A549 treated with AZD9567 at 1 μM for 4 hours (cell line): ENCODE measurements around the gene NRDC. TPM values are rescaled to one million over a fixed set of nuclear protein-coding genes. Genes with fewer than 3 reads are reported as not detected.

Source experiments
- total RNA-seq: library from RNA; stranded (reverse); fragments of 200-300 nt; extraction: Qiagen RNA extraction; gene quantifications from 5 replicates; pipeline ENCODE4 v1.2.3, GENCODE V29; 2022; ENCODE audit not compliant: insufficient read depth

NRDC gene, protein sequence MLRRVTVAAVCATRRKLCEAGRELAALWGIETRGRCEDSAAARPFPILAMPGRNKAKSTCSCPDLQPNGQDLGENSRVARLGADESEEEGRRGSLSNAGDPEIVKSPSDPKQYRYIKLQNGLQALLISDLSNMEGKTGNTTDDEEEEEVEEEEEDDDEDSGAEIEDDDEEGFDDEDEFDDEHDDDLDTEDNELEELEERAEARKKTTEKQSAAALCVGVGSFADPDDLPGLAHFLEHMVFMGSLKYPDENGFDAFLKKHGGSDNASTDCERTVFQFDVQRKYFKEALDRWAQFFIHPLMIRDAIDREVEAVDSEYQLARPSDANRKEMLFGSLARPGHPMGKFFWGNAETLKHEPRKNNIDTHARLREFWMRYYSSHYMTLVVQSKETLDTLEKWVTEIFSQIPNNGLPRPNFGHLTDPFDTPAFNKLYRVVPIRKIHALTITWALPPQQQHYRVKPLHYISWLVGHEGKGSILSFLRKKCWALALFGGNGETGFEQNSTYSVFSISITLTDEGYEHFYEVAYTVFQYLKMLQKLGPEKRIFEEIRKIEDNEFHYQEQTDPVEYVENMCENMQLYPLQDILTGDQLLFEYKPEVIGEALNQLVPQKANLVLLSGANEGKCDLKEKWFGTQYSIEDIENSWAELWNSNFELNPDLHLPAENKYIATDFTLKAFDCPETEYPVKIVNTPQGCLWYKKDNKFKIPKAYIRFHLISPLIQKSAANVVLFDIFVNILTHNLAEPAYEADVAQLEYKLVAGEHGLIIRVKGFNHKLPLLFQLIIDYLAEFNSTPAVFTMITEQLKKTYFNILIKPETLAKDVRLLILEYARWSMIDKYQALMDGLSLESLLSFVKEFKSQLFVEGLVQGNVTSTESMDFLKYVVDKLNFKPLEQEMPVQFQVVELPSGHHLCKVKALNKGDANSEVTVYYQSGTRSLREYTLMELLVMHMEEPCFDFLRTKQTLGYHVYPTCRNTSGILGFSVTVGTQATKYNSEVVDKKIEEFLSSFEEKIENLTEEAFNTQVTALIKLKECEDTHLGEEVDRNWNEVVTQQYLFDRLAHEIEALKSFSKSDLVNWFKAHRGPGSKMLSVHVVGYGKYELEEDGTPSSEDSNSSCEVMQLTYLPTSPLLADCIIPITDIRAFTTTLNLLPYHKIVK
- total RNA-seq: 71.4 to 90.1 TPM (median 74.5 TPM) in 5 replicates

DNA sequence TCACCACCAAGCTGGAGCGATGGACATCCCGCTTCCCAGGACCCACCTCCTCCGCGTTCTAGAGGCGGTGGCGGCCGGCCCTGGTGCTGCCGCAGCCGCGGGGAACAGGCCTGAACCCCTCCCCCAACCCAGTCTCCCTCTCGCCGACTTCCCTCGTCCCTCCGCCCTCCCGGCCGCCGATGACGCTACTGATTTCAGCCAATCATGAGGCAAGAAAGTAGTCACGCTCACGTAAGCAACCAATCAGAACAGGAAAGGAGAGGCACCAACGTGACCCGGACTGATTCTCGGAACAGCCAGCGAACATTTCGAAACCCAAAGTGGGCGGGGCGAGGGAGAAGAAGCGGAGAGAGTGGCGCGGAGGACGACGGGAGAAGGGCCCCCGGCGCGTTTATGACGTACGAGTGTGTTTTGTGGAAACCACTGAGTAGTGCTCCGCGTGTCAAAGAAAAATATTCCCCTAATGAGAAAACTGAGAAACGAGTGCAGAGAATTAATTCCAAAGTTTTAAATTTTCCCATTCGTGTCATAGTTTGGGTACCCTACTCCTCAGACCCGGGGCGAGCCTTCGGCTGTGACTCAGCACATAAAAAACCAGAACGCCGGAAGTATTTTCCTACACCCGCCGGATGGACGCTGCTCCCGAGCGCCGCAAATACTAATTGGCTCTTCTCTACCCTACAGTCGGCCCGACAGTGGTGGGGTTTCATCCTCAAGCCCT lies at the start of gene NRDC:
NRDC (minus strand) TSS at position 112 of the 721 bp plus-strand sequence. CDS start 112 bp downstream, outside the sequence.

Other genes with a start within 250 kb of the NRDC start
- 5.0 to 9.2 TPM (median 5.1 TPM) in 5 replicates for gene RAB3B, start 112.0 kb upstream of the NRDC start, total RNA-seq
- 15.7 to 19.4 TPM (median 17.7 TPM) in 5 replicates for gene KTI12, start 155.1 kb upstream of the NRDC start, total RNA-seq
- gene TXNDC12, start 176.5 kb upstream of the NRDC start, total RNA-seq: 37.8 to 39.4 TPM (median 38.1 TPM) in 5 replicates
- gene BTF3L4, start 177.6 kb upstream of the NRDC start, total RNA-seq: 29.7 to 60.2 TPM (median 32.5 TPM) in 5 replicates